Measurements from ENCODE around the gene VPS13A.

GRCh38 chr9:77454663-77455062 is 277.3 kb downstream of the VPS13A start:
- no peak for TF ChIP-seq CTCF (IDR thresholded peaks at IDR 0.05)
- TF ChIP-seq POLR2A (IDR thresholded peaks at IDR 0.05), result no peak

Data from uterus (tissue), 2 donors.